Measurements from ENCODE around the gene FPR1.

FPR1 gene

DNA sequence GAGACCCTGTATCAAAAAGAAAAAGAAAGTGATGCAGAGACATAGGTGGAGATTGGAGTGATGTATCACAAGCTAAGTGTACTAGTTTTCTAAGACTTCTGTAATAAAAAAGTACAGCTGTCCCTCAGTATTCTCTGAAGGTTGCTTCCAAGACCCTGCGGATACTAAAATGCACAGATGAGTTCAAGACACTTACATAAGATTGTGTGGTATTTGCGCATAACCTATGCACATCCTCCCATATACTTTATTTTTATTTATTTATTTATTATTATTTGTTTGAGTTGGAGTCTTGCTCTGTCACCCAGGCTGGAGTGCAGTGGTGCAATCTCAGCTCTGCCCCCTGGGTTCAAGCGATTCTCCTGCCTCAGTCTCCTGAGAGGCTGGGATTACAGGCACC is 14.3 kb downstream of the FPR1 start:
- no peaks in the 10 kb centered on the region for H3K9me3 ChIP-seq (ENCODE audit: control insufficient read depth, insufficient read depth, low read length)
- no peak overlapping the region for H3K9ac ChIP-seq (ENCODE audit: low read depth, low read length)
- no peaks in the 10 kb centered on the region for H3K36me3 ChIP-seq (ENCODE audit: insufficient read depth, low read length)
- H3K4me1 ChIP-seq (ENCODE audit: insufficient read depth, low read length), result peaks cover 8% of the 10 kb centered on the region; the same call in 1 of the 2 replicates

DNA sequence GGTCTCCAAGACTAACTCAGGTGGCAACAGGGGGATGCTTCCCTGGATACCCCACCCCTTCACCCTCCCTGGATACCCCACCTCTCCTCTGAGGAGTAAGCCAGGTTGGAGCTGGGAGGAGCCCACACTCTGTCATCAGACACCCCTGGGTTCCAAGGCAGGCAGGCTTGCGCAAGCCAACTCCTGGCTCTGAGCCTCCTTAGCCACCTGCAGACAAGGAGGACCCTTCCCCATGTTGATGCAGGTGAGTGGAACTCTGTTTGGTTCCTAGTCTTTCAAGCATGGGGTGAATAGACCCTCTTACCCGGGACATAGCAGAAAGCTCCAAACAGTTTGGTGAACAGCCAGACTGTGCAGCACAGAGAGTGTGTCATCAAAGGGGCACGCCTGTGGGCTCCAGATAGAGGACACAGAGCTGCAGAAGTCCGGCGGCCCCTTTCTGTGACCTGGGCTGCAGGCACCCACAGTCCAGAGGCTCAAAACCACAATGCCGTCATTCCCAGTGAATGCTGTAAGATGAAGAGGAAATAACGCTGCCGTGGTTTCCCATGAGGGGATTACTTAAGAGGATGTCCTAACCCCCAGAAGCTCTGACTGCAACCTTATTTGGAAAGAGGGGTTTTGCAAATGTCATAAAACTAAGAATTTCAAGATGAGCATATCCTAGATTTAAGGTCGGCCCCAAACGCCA is 15.8 kb downstream of the FPR1 start:
- Histone ChIP-seq H3K9ac (ENCODE audit: low read depth, low read length) (no peak overlapping the region), H3K36me3 (ENCODE audit: insufficient read depth, low read length) (no peaks in the 10 kb centered on the region), H3K4me1 (ENCODE audit: insufficient read depth, low read length) (peaks cover 8% of the 10 kb centered on the region; the same call in 1 of the 2 replicates)

DNA sequence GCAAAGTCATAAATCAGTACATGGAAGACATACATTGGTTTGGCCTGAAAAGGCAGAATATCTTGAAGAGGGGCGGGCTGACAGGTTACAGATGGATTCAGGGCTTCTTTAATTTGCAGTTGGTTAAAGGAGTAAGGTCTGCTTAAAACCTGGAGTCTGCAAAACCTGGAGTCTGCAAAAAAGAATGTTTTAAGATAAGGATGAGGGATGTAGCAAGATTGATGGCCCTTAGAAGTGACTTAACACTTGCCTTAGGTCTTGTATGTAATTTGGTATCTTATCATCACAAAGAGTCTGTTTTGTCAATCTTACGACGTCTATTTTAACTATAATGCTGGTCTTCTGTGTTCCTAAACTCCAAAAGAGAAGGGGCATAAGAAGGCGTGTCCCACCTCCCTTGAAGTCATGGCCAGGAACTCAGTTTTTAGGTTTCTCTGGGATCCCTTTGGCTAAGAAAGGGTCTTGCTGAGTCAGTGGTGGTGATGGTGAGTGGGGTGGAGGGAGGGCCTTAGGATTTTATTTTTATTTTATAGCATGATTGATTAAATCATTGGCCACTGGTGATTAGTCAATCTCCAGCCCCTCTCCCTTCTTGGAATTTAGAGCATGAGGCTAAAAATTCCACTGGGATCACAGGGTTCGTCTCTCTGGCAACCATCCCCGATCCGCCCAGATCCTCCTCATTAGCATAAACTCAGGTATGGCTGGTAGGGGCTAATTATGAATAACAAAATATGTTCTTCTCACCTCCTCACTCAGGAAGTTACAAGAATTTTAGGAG is 17.7 kb downstream of the FPR1 start:
- H3K9me3 ChIP-seq (ENCODE audit: control insufficient read depth, insufficient read depth, low read length), result no peaks in the 10 kb centered on the region
- H3K4me1 ChIP-seq (ENCODE audit: insufficient read depth, low read length), result peaks cover 8% of the 10 kb centered on the region; the same call in 1 of the 2 replicates
- no peak overlapping the region for H3K9ac ChIP-seq (ENCODE audit: low read depth, low read length)
- H3K36me3 ChIP-seq (ENCODE audit: insufficient read depth, low read length), result no peaks in the 10 kb centered on the region

More for the DNA sequence above, 15.8 kb downstream of the FPR1 start:
- no peaks in the 10 kb centered on the region for H3K9me3 ChIP-seq (ENCODE audit: control insufficient read depth, insufficient read depth, low read length)

DNA sequence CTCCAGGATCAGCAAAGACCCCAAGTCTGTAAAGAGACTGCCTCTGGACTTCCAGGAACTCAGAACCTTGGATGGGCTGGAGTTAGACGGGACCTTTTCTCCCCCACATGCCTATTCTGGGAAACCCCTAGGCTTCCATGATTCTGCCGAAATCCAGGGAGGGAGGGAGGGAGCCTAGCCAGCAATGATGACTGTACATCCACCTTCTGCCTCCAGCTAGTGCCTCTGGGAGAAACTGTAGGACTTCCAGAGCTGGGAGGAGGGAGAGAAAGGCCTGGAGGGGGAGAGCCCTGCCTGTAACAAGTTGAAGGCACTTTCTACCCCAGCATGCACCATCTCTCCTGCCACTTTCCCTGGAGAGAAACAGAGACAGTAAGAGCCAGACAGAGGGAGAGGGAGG is 21.9 kb downstream of the FPR1 start:
- Histone ChIP-seq H3K4me1 (ENCODE audit: insufficient read depth, low read length) (peaks cover 8% of the 10 kb centered on the region), H3K36me3 (ENCODE audit: insufficient read depth, low read length) (no peaks in the 10 kb centered on the region), H3K9me3 (ENCODE audit: control insufficient read depth, insufficient read depth, low read length) (no peaks in the 10 kb centered on the region), H3K9ac (ENCODE audit: low read depth, low read length) (no peak overlapping the region)

DNA sequence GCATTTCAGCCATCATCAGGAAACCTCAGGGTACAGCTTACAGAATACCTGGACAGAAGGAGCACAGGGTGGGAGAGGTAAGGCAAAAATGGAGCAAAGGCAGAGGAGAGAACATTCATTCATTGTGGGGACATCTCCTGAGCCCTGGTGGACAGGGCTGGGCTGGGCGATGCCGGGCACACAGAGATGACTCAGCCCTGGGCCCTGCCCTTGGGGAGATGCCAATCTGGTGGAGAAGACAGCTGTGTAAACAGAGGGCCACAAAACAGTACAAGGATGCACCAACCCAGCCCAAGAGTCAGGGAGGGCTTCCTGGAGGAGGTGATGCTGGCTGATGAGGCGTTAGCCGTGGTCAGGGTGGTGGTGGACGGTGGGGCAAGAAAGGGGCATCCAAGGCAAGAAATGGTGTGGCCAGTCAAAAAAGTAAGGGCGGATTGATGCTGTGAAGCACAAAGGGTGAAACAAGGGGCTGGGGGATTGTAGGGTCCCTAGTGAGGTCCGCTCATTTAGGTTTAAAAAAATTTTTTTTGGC is 24.3 kb downstream of the FPR1 start:
- Histone ChIP-seq H3K36me3 (ENCODE audit: insufficient read depth, low read length) (no peaks in the 10 kb centered on the region), H3K9ac (ENCODE audit: low read depth, low read length) (no peak overlapping the region), H3K4me1 (ENCODE audit: insufficient read depth, low read length) (peaks cover 3% of the 10 kb centered on the region; the same call in 1 of the 2 replicates), H3K9me3 (ENCODE audit: control insufficient read depth, insufficient read depth, low read length) (no peaks in the 10 kb centered on the region)

DNA sequence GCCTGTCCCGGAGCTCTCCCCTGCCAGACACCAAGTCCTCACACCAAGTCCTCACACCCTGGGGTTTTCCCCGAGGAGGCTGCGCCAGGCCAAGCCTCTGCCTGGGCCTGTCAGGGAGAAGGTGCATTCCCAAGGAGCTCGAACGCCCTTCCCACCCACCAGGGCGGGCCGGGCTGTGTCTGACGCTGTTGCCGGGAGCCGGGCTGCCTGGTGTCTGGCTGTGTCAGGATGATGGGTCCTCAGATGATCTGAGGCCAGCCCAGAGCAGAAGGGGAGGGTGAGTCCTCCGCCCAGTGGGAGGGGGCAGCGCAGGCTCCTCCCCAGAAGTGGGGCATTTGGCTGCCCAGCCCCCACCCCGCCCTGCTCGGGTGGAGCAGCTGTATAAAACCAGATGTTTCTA is 25.6 kb downstream of the FPR1 start:
- Histone ChIP-seq H3K36me3 (ENCODE audit: insufficient read depth, low read length) (no peaks in the 10 kb centered on the region), H3K9ac (ENCODE audit: low read depth, low read length) (no peak overlapping the region), H3K4me1 (ENCODE audit: insufficient read depth, low read length) (peaks cover 3% of the 10 kb centered on the region; the same call in 1 of the 2 replicates), H3K9me3 (ENCODE audit: control insufficient read depth, insufficient read depth, low read length) (no peaks in the 10 kb centered on the region)

DNA sequence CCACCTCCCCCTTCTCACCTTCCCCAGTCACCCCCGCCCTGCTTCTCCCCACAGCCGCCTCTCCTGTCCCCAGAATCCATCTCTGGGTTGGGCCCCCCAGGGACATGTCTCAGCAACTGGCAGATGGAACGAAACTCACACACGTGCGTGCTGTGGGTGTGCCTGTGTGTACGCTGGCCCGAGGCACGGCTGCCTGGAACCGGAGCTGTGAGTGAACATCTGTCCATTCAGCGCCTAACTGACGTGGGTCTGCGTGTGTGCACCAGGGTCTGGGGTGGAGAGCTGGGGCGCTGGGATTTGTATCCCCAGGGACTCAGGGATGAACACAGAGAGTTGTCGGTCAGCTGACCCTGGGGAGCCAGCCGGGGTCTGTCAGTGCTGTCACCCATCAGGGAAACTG is 27.1 kb downstream of the FPR1 start:
- Histone ChIP-seq H3K9ac (ENCODE audit: low read depth, low read length) (no peak overlapping the region), H3K36me3 (ENCODE audit: insufficient read depth, low read length) (no peaks in the 10 kb centered on the region)

DNA sequence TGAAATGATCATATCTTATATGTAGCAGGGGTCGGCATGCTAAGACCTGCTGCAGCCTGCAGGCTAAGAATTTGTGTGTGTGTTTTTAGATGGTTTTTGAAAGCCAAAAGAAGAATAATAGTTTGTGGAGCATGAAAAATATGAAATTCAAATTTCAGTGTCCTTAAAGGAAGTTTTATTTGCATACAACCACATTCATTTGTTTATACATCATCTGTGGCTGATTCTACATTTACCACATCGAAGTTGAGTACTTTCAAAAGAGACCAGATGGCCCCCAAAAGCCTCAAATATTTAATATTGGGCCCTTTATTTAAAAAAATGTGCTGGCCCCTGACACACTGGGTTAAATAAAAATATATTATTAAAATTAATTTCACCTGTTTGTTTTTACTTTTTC is 29.2 kb downstream of the FPR1 start:
- no peaks in the 10 kb centered on the region for H3K36me3 ChIP-seq (ENCODE audit: insufficient read depth, low read length)
- peaks cover 3% of the 10 kb centered on the region; the same call in 1 of the 2 replicates for H3K4me1 ChIP-seq (ENCODE audit: insufficient read depth, low read length)
- no peaks in the 10 kb centered on the region for H3K9me3 ChIP-seq (ENCODE audit: control insufficient read depth, insufficient read depth, low read length)
- H3K9ac ChIP-seq (ENCODE audit: low read depth, low read length), result no peak overlapping the region

More for the DNA sequence above, 27.1 kb downstream of the FPR1 start:
- Histone ChIP-seq H3K9me3 (ENCODE audit: control insufficient read depth, insufficient read depth, low read length) (no peaks in the 10 kb centered on the region), H3K4me1 (ENCODE audit: insufficient read depth, low read length) (peaks cover 3% of the 10 kb centered on the region; the same call in 1 of the 2 replicates)

DNA sequence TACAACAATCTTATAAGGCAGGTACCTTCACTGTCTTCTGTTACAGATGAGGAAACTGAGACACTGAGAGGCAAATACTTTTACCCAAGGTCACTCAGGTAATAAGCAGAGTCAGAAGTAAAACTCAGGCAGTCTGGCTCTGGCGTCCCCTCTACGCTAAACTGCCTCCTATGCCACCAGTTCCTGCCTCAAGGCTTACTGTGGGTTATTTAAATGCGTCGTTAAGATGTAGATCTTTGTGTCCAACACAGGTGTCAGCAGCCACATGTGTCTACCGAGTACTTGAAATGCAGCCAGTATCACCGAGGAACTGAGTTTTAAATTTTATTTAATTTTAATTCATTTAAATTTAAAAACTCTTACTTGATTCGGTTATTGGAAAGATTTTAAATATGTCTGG is 29.8 kb downstream of the FPR1 start:
- no peak overlapping the region for H3K9ac ChIP-seq (ENCODE audit: low read depth, low read length)
- H3K36me3 ChIP-seq (ENCODE audit: insufficient read depth, low read length), result no peaks in the 10 kb centered on the region
- no peaks in the 10 kb centered on the region for H3K9me3 ChIP-seq (ENCODE audit: control insufficient read depth, insufficient read depth, low read length)
- H3K4me1 ChIP-seq (ENCODE audit: insufficient read depth, low read length), result peaks cover 3% of the 10 kb centered on the region; the same call in 1 of the 2 replicates

DNA sequence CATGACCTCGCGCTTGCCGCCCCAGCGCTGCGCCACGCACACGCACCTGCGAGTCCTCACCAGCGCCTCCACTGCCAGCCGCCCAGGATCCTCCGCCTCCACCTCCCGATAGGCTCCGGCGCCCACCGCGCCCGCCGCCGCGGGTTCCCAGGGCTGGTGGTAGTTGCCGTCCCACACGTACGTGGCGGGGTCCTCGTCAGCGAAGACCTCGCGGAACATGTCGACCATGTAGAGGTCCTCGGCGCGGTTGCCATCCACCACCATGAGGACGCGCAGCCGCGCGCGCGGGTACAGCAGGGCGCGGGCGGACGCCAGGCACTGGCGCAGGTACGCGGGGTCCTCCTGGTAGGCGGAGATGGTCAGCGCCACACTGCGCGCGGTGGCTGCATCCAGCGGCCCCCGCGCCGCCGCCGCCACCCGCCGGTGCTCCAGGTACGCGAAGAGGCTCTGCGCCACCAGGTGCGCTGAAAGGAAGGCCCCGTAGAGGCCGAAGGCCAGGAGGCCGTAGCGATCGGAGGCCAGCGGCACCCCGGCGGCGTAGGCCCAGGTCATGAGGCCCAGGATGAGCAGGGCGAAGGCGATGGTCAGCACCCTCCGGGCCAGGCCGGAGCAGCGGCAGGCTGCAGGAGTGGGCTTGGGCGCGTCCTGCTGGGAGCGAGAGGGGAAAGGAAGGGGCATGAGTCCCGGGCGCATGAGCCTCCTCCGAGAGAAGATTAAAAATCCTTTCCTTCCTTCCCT is 32.3 kb downstream of the FPR1 start:
- Histone ChIP-seq H3K9ac (ENCODE audit: low read depth, low read length) (peak overlapping the region; percentile 69), H3K4me1 (ENCODE audit: insufficient read depth, low read length) (peaks cover 3% of the 10 kb centered on the region; the same call in 1 of the 2 replicates), H3K9me3 (ENCODE audit: control insufficient read depth, insufficient read depth, low read length) (no peaks in the 10 kb centered on the region), H3K36me3 (ENCODE audit: insufficient read depth, low read length) (no peaks in the 10 kb centered on the region)

DNA sequence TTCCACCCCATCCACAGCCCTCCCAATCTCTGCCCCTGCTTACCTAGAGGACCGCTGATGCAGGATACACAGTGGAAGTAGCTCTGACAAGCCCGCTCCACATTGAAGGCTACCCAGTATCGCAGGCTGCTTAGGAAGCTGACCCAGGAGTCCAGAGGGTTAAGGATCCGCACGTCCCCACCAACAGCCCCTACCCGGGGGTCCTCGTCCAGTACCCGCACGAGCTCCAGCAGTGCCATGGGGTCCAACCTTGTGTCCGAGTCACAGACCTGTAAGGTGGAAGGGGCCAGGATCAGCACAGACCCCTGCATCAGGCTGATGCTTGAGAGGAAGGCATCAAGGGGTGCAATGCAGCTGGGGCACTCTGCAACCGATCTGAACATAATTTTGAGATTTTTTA is 34.8 kb downstream of the FPR1 start:
- H3K36me3 ChIP-seq (ENCODE audit: insufficient read depth, low read length), result no peaks in the 10 kb centered on the region
- no peak overlapping the region for H3K9ac ChIP-seq (ENCODE audit: low read depth, low read length)
- no peaks in the 10 kb centered on the region for H3K9me3 ChIP-seq (ENCODE audit: control insufficient read depth, insufficient read depth, low read length)
- H3K4me1 ChIP-seq (ENCODE audit: insufficient read depth, low read length), result no peaks in the 10 kb centered on the region

DNA sequence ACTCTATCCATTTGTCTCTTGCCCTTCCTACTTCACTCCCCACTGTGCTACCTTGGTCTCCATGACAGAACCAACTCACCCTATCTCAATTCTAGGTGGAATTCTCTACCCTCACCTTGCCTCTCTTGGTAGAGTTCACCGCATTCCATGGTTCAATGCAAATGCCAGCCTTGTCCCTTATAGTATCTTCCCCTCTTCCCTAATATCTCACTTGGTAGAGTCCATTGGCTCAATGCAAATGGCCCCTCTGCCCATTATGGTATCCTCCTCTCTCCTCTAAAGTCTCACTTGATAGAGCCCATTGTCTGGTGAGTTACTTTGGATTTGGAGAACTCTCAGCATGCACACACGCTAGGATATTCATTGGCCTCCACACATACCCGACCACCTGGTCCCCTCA is 35.8 kb downstream of the FPR1 start:
- H3K4me1 ChIP-seq (ENCODE audit: insufficient read depth, low read length), result no peaks in the 10 kb centered on the region
- H3K9ac ChIP-seq (ENCODE audit: low read depth, low read length), result no peak overlapping the region
- H3K9me3 ChIP-seq (ENCODE audit: control insufficient read depth, insufficient read depth, low read length), result no peaks in the 10 kb centered on the region
- no peaks in the 10 kb centered on the region for H3K36me3 ChIP-seq (ENCODE audit: insufficient read depth, low read length)

DNA sequence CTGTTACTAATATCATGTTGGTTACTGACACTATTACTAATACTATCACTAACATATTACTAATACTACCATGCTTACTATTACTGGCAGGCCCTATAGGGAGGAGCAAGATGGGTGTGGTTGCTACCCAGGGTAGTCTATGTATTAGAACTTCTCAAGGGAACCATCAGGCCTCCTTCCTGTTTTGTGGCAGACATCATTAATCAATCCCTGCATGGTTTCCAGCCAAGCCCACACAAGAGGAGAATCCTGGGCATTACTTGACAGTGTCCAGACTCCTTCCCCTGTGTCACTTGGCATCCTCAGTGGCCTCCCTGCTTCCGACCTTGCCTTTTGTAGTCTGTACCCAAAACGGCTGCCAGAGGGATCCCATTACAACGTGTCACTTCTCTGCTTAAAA is 36.8 kb downstream of the FPR1 start:
- Histone ChIP-seq H3K4me1 (ENCODE audit: insufficient read depth, low read length) (no peaks in the 10 kb centered on the region), H3K9me3 (ENCODE audit: control insufficient read depth, insufficient read depth, low read length) (no peaks in the 10 kb centered on the region), H3K9ac (ENCODE audit: low read depth, low read length) (no peak overlapping the region), H3K36me3 (ENCODE audit: insufficient read depth, low read length) (no peaks in the 10 kb centered on the region)

Measured in ES-I3 (cell line).